ENCODE results near the gene SRCAP. TPM values are rescaled to one million over a fixed set of nuclear protein-coding genes. Genes with fewer than 3 reads are reported as not detected.

SRCAP gene
- total RNA-seq, 2 experiments from 2014 or later = 59.5 to 60.1 TPM

DNA sequence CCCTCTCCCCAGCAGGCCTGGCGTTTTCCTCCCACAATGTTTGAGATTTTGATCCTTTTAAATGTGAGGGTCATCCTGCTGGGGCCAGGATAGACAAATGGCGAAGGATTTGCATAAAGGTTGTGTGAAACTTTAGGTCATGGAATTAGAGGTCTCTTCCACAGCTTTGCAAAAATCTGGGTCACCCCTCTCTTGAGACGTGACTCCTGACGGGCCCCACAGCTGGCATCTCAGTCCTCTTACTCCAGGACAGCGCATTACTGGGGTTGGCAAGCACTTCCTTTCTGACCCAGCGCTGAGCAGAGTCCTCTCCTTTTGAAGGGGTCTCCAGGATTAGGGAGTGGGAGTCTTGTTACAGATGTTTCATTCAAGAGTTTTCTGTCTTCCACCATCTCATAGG, 80.6 kb downstream of the SRCAP start:
- no peaks in the 10 kb centered on the region for H3K36me3 ChIP-seq (ENCODE audit: insufficient read depth, low read length)
- TF ChIP-seq, protein P1, sequence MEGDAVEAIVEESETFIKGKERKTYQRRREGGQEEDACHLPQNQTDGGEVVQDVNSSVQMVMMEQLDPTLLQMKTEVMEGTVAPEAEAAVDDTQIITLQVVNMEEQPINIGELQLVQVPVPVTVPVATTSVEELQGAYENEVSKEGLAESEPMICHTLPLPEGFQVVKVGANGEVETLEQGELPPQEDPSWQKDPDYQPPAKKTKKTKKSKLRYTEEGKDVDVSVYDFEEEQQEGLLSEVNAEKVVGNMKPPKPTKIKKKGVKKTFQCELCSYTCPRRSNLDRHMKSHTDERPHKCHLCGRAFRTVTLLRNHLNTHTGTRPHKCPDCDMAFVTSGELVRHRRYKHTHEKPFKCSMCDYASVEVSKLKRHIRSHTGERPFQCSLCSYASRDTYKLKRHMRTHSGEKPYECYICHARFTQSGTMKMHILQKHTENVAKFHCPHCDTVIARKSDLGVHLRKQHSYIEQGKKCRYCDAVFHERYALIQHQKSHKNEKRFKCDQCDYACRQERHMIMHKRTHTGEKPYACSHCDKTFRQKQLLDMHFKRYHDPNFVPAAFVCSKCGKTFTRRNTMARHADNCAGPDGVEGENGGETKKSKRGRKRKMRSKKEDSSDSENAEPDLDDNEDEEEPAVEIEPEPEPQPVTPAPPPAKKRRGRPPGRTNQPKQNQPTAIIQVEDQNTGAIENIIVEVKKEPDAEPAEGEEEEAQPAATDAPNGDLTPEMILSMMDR (IDR thresholded peaks at IDR 0.05) = no peak
- POLR2A ChIA-PET = no interaction called here
- no peak overlapping the region for H3K4me3 ChIP-seq (ENCODE audit: low read length)
- H3K27ac ChIP-seq (ENCODE audit: low read depth in 1 of 2, low read length in 2 of 2) = no peak overlapping the region
- DNase-seq (no peak), ATAC-seq (ENCODE audit: poor library complexity) (no peak)
- H3K4me1 Mint-ChIP-seq (ENCODE audit: low read depth) = peaks cover 19% of the 10 kb centered on the region
- CTCF ChIA-PET = interaction anchor here (0.5 kb wide), 1 partner anchor 118 kb away, joined by 3 read pairs; no protein-coding TSS in a partner anchor
- peaks cover 4% of the 10 kb centered on the region for H3K36me3 Mint-ChIP-seq (ENCODE audit: low read depth)
- H3K27me3 ChIP-seq (ENCODE audit: control insufficient read depth in 1 of 2, insufficient read depth in 2 of 2, low read length in 2 of 2) = no peaks in the 10 kb centered on the region
- H3K9me3 ChIP-seq (ENCODE audit: control insufficient read depth in 1 of 2, insufficient read depth in 1 of 2, low read length in 2 of 2) = no peaks in the 10 kb centered on the region
- no peak overlapping the region for H3K27ac Mint-ChIP-seq
- intact Hi-C loops (cut with DNase I, micrococcal nuclease) = loop anchor here in 1 of 2 experiments (5.0 kb wide), 1 partner anchor 33 kb away; no protein-coding TSS in a partner anchor
- no peak overlapping the region for H3K4me3 Mint-ChIP-seq
- no peaks in the 10 kb centered on the region for H3K9me3 Mint-ChIP-seq
- peaks cover 19% of the 10 kb centered on the region for H3K4me1 ChIP-seq (ENCODE audit: insufficient read depth, low read length)
- H3K27me3 Mint-ChIP-seq = peaks cover 8% of the 10 kb centered on the region

DNA sequence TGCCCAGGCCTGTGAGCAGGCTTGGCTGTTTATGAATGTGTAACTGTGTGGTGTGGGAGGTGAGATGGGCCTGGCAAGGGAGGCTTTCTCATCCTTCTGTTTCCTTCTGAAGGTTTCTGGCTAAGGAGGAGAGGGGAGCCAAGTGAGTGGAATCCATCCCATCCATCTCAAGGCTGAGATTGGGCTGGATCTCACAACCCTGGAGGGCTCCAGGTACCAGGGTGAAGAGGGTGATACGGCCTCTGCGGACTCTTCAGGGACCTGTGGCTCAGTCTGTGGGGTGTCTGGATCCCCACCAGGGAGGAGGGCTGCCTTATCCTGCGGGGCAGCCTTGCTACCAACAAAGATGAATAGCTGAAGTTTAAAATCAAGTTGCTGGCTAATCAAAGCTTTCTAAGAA, 81.0 kb downstream of the SRCAP start:
- ChIA-PET CTCF (interaction anchor here (0.5 to 0.6 kb wide), 2 partner anchors 32 to 118 kb away, joined by 3 read pairs; no protein-coding TSS in a partner anchor), POLR2A (no interaction called here)
- Mint-ChIP-seq H3K36me3 (ENCODE audit: low read depth) (no peaks in the 10 kb centered on the region), H3K27ac (no peak overlapping the region), H3K4me1 (ENCODE audit: low read depth) (peaks cover 15% of the 10 kb centered on the region), H3K27me3 (peaks cover 8% of the 10 kb centered on the region), H3K4me3 (no peak overlapping the region), H3K9me3 (no peaks in the 10 kb centered on the region)
- Histone ChIP-seq H3K9me3 (ENCODE audit: control insufficient read depth in 1 of 2, insufficient read depth in 1 of 2, low read length in 2 of 2) (no peaks in the 10 kb centered on the region), H3K4me1 (ENCODE audit: insufficient read depth, low read length) (peaks cover 15% of the 10 kb centered on the region), H3K4me3 (ENCODE audit: low read length) (no peak overlapping the region), H3K27me3 (ENCODE audit: control insufficient read depth in 1 of 2, insufficient read depth in 2 of 2, low read length in 2 of 2) (no peaks in the 10 kb centered on the region), H3K36me3 (ENCODE audit: insufficient read depth, low read length) (no peaks in the 10 kb centered on the region), H3K27ac (ENCODE audit: low read depth in 1 of 2, low read length in 2 of 2) (no peak overlapping the region)
- no peak for DNase-seq
- ATAC-seq (ENCODE audit: poor library complexity) = no peak
- intact Hi-C loops (cut with DNase I, micrococcal nuclease) = no loop called here
- TF ChIP-seq, protein P1 (IDR thresholded peaks at IDR 0.05) = no peak

GRCh38 chr16:30780549-30780948, 81.6 kb downstream of the SRCAP start:
- Mint-ChIP-seq H3K4me3 (no peak overlapping the region), H3K9me3 (no peaks in the 10 kb centered on the region), H3K27ac (no peak overlapping the region), H3K36me3 (ENCODE audit: low read depth) (no peaks in the 10 kb centered on the region), H3K4me1 (ENCODE audit: low read depth) (peaks cover 19% of the 10 kb centered on the region), H3K27me3 (peaks cover 8% of the 10 kb centered on the region)
- ATAC-seq (ENCODE audit: poor library complexity) (no peak), DNase-seq (no peak)
- Histone ChIP-seq H3K9me3 (ENCODE audit: control insufficient read depth in 1 of 2, insufficient read depth in 1 of 2, low read length in 2 of 2) (no peaks in the 10 kb centered on the region), H3K27ac (ENCODE audit: low read depth in 1 of 2, low read length in 2 of 2) (no peak overlapping the region), H3K4me1 (ENCODE audit: insufficient read depth, low read length) (peaks cover 11% of the 10 kb centered on the region), H3K4me3 (ENCODE audit: low read length) (no peak overlapping the region), H3K27me3 (ENCODE audit: control insufficient read depth in 1 of 2, insufficient read depth in 2 of 2, low read length in 2 of 2) (no peaks in the 10 kb centered on the region), H3K36me3 (ENCODE audit: insufficient read depth, low read length) (no peaks in the 10 kb centered on the region)
- ChIA-PET CTCF (interaction anchor here (0.6 kb wide), 1 partner anchor 31 kb away, joined by 3 read pairs; no protein-coding TSS in a partner anchor), POLR2A (no interaction called here)
- TF ChIP-seq, protein P1 (IDR thresholded peaks at IDR 0.05) = no peak
- intact Hi-C loops (cut with DNase I, micrococcal nuclease) = no loop called here

Measured in CD4-positive, alpha-beta T cell (primary cell).